ENCODE results near the gene CNN3. TPM values are rescaled to one million over a fixed set of nuclear protein-coding genes. Genes with fewer than 3 reads are reported as not detected.

CNN3 gene
- total RNA-seq, 2 experiments from 2014 or later: 2.5 to 3.1 TPM

DNA sequence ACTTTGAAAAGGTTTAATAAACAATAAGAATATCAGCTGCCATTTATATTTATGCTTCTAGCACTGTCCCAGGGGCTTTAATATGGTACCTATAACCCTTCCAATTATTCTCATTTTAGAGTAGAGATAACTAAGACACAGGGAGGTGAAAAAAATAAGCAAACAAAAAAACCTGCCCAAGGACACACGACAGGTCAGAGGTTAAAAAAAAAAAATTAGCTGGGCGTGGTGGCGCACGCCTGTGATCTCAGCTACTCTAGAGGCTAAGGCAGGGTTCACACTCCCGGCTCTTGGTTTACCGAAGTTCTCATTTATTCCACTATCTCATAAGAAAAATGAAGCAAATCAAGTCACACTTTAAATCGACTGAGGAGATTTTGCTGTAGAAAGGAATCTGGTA lies 34.7 kb upstream of the CNN3 start:
- ATAC-seq: no peak
- intact Hi-C loops (cut with DNase I, micrococcal nuclease): loop anchor here (5.0 to 10.0 kb wide), 2 partner anchors 271 to 273 kb away; partner anchors contain the start of gene RWDD3 (in 2 of the 2)
- no peak overlapping the region for H3K4me3 Mint-ChIP-seq
- H3K27me3 Mint-ChIP-seq: no peaks in the 10 kb centered on the region
- H3K27ac Mint-ChIP-seq: no peak overlapping the region
- ChIA-PET CTCF (interaction anchor here (1.8 kb wide), 1 partner anchor 107 kb away, joined by 7 read pairs; no protein-coding TSS in a partner anchor), POLR2A (interaction anchor here (0.8 kb wide), 1 partner anchor 203 kb away, joined by 5 read pairs; no protein-coding TSS in a partner anchor)
- H3K36me3 Mint-ChIP-seq (ENCODE audit: low read depth): no peaks in the 10 kb centered on the region
- no peaks in the 10 kb centered on the region for H3K9me3 Mint-ChIP-seq (ENCODE audit: low read depth)
- peaks cover 4% of the 10 kb centered on the region for H3K4me1 Mint-ChIP-seq
- no peak for DNase-seq

DNA sequence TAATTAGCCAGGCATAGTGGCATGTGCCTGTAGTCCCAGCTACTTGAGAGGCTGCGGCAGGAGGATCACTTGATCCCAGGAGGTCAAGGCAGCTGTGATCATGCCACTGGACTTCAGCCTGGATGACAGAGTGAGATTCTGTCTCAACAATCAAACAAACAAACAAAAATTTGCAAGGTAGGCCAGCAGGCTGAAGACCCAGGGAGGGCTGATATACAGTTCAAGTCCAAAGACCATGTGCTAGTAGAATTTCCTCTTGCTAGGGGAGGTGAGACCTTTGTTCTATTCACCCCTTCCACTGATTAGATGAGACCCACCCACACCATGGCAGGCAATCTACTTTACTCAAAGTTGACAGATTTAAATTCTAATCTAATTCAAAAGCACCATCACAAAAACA lies 31.2 kb upstream of the CNN3 start:
- intact Hi-C loops (cut with DNase I, micrococcal nuclease): no loop called here
- ATAC-seq: no peak
- CTCF ChIA-PET: no interaction called here
- Mint-ChIP-seq H3K27me3 (no peaks in the 10 kb centered on the region), H3K4me1 (peaks cover 4% of the 10 kb centered on the region), H3K4me3 (no peak overlapping the region), H3K36me3 (ENCODE audit: low read depth) (no peaks in the 10 kb centered on the region), H3K27ac (no peak overlapping the region), H3K9me3 (ENCODE audit: low read depth) (no peaks in the 10 kb centered on the region)
- POLR2A ChIA-PET: no interaction called here
- DNase-seq: no peak

DNA sequence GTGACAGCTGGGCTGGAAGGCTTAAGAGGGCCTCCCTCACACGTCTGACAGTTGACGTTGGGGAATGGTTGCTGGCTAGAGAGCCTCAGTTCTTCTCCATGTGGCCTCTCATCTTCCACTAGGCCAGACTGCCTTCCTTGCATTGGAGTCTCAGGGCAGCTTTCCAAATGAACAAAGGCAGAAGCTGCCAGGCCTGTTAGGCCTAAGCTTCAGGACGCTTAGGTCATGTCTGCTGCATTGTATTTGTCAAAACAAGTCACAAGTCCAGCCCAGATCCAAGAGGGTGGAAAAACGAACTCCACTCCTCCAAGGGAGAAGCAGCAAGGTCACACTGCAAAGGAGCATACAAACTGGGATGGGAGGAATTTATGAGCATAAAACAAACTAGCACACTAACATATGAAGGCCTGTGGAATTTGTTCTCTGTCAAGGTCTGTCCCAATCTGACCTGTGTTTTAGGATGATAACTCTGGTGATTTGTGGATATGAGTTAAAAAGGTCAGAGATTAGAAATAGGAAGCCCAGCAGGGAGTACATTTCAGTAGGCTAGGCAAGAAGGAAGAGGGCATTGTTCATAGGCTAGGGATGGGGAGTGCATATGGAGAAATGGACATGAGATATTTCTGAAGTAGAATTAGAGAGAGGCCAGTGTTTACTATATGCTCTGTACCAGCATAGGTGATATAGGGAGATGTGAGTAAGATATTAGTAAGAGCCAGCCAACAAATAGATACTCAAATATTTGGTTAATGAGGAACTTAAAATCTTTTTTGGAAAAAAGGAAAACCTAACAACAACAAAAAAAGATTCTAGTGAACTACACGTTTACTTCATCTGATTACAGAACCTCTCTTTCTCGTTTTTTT lies 29.1 kb upstream of the CNN3 start:
- no peaks in the 10 kb centered on the region for H3K27me3 Mint-ChIP-seq
- no peaks in the 10 kb centered on the region for H3K4me1 Mint-ChIP-seq
- ChIA-PET CTCF (no interaction called here), POLR2A (no interaction called here)
- ATAC-seq (no peak), DNase-seq (no peak)
- intact Hi-C loops (cut with DNase I, micrococcal nuclease): no loop called here
- no peak overlapping the region for H3K27ac Mint-ChIP-seq
- H3K4me3 Mint-ChIP-seq: no peak overlapping the region
- H3K36me3 Mint-ChIP-seq (ENCODE audit: low read depth): no peaks in the 10 kb centered on the region
- no peaks in the 10 kb centered on the region for H3K9me3 Mint-ChIP-seq (ENCODE audit: low read depth)

DNA sequence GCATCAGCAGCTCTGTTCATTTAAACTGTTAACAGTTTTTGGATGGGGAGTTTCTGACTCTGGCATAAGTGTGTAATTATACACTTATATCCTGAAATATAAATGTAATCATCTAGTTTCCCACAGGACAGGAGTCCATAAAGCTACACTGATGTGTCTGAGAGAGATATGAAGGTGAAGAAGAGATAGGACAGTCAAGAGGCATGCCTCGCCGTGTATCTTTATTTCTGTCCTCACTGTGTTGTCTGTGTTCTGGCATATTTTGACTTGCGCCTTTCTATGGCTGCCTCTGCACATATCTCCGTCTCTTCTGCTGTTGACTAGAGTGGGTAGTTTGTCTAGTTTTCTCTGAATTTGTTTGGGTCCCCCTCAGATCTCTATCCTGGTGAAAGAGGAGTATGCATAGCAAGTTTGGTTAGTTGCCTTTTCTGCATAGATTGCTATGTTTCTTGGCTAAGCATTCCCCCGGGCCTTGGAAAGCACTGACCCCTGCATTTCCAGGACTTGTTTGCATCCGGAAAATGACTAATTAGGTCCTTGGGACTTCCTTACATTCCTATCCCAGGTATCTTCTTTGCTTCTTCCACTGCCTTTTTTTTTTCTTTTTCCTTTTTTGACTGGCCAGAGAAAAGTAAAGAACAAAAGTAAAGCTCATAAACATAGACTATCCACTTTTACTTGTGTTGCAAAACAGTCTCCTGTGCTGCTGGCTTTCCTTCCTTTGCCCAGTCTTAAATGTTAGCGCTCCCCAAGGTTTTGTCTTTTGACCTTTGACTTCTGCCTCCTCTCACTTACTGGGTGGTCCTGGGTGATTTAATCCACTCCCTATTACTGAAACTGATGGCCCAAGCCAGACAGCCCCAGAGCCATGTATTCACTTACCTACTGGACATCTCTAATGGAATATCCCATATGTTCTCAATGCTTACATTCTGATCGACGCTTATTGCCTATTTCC lies 27.6 kb upstream of the CNN3 start:
- CTCF ChIA-PET: interaction anchor here (1.1 kb wide), 1 partner anchor 11 kb away, joined by 4 read pairs; no protein-coding TSS in a partner anchor
- no peak overlapping the region for H3K27ac Mint-ChIP-seq
- DNase-seq: no peak
- intact Hi-C loops (cut with DNase I, micrococcal nuclease): no loop called here
- H3K27me3 Mint-ChIP-seq: no peaks in the 10 kb centered on the region
- H3K9me3 Mint-ChIP-seq (ENCODE audit: low read depth): no peaks in the 10 kb centered on the region
- H3K4me1 Mint-ChIP-seq: no peaks in the 10 kb centered on the region
- POLR2A ChIA-PET: no interaction called here
- no peaks in the 10 kb centered on the region for H3K36me3 Mint-ChIP-seq (ENCODE audit: low read depth)
- no peak for ATAC-seq
- no peak overlapping the region for H3K4me3 Mint-ChIP-seq

DNA sequence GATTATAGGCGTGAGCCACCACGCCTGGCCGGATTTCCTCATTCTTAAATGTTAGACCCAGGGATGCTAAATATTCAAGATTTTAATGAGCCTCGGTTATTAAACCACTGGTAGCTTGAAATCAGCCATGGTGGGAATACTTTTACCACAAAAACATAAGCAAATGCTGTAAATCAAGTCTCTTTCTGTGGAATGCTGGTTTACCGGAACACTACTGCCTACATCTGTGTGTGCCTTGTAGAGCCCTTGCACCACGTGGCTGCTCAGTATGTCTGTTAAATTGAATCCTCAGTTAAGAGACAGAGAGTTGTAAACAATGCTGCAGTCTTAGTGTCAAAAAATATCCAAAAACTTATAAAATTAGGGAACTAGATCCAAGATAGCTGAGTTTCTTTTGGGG lies 26.8 kb upstream of the CNN3 start:
- no peak for DNase-seq
- Mint-ChIP-seq H3K27me3 (no peaks in the 10 kb centered on the region), H3K36me3 (ENCODE audit: low read depth) (no peaks in the 10 kb centered on the region), H3K27ac (no peak overlapping the region), H3K4me1 (no peaks in the 10 kb centered on the region), H3K9me3 (ENCODE audit: low read depth) (no peaks in the 10 kb centered on the region), H3K4me3 (no peak overlapping the region)
- no peak for ATAC-seq
- intact Hi-C loops (cut with DNase I, micrococcal nuclease): no loop called here
- CTCF ChIA-PET: interaction anchor here (1.1 to 1.3 kb wide), 2 partner anchors 9 to 12 kb away, joined by 3 to 4 read pairs; no protein-coding TSS in a partner anchor
- POLR2A ChIA-PET: no interaction called here

DNA sequence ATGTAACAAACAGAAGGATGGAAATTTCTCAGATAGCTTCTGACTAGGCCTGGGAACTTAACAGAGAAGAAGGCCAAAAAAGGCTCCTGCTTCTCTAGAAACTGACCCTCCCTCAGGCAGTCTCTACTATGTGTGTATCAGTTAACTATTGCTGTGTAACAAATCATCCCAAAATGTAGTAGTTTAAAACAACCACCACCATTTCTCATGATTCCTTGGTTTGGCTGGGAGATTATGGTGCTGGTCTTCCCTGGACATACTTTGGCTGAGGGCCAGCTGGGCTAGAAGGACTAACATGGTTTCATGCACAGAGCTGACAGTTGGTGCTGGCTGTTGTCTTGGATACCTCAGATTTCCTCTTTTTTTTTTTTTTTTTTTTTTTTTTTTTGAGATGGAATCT lies 26.2 kb upstream of the CNN3 start:
- Mint-ChIP-seq H3K4me1 (no peaks in the 10 kb centered on the region), H3K4me3 (no peak overlapping the region), H3K36me3 (ENCODE audit: low read depth) (no peaks in the 10 kb centered on the region), H3K27ac (no peak overlapping the region), H3K9me3 (ENCODE audit: low read depth) (no peaks in the 10 kb centered on the region), H3K27me3 (no peaks in the 10 kb centered on the region)
- ChIA-PET POLR2A (no interaction called here), CTCF (interaction anchor here (0.6 to 1.3 kb wide), 3 partner anchors 8 to 91 kb away, joined by 3 to 4 read pairs (median 3); no protein-coding TSS in a partner anchor)
- no peak for DNase-seq
- intact Hi-C loops (cut with DNase I, micrococcal nuclease): no loop called here
- ATAC-seq: no peak

DNA sequence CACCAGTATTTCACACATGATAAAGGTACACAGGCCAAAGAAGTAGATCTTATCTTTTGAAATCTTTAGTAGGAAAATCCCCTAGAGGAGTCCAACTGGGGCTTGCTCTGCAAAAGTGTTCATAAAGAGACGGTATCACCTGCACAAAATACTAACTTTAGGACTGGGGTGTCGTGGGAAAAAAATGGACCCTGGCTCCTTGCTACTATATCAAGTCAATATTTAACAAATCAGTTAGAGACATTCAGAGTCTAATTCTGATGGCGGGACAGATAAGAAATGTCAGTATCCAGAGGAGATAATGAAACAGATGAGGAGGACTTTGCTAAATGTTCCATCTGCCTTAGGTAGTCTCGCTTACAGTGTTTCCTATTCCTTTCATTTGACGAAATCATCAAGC lies 25.6 kb upstream of the CNN3 start:
- no peaks in the 10 kb centered on the region for H3K36me3 Mint-ChIP-seq (ENCODE audit: low read depth)
- CTCF ChIA-PET: interaction anchor here (0.6 to 1.3 kb wide), 2 partner anchors 8 to 91 kb away, joined by 3 read pairs; no protein-coding TSS in a partner anchor
- H3K4me3 Mint-ChIP-seq: no peak overlapping the region
- POLR2A ChIA-PET: no interaction called here
- no peaks in the 10 kb centered on the region for H3K9me3 Mint-ChIP-seq (ENCODE audit: low read depth)
- H3K4me1 Mint-ChIP-seq: no peaks in the 10 kb centered on the region
- no peak for DNase-seq
- intact Hi-C loops (cut with DNase I, micrococcal nuclease): no loop called here
- ATAC-seq: no peak
- H3K27me3 Mint-ChIP-seq: no peaks in the 10 kb centered on the region
- H3K27ac Mint-ChIP-seq: no peak overlapping the region

DNA sequence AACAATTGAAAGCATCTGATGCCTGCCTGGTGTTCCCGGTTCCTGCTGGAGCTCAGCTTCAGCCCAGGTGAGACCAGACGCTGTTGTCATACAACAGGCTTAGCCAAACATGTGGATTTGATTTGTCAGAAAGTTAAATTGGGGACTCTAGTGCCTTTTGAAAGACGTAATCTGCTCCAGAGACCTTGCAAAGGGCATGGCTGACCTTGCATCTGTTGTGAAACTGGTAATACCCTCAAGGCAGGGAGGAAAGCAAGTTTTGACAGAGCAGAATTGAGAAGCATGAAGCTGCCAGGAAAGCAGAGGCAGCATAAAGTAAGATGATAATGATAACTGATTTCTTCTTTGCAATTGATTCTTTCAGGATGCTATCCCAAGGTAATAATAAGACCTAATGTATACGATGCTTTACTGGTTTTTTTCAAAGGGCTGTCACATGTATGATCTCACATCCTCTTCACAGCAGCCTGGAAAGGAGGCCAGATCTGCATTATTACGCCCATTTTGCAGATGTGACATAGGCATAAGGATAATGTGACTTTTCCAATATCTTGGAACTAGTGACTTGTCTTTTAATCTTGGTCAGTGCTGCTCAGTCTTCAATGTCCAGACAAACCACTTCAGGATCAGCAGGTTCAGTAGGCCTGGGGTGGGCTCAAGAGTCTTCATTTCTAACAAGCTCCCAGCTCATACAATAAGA lies 24.7 kb upstream of the CNN3 start:
- Mint-ChIP-seq H3K4me3 (no peak overlapping the region), H3K36me3 (ENCODE audit: low read depth) (no peaks in the 10 kb centered on the region), H3K27me3 (no peaks in the 10 kb centered on the region), H3K4me1 (no peaks in the 10 kb centered on the region), H3K27ac (no peak overlapping the region), H3K9me3 (ENCODE audit: low read depth) (no peaks in the 10 kb centered on the region)
- intact Hi-C loops (cut with DNase I, micrococcal nuclease): no loop called here
- DNase-seq: no peak
- ATAC-seq: no peak
- ChIA-PET CTCF (interaction anchor here (0.8 kb wide), 1 partner anchor 8 kb away, joined by 3 read pairs; no protein-coding TSS in a partner anchor), POLR2A (no interaction called here)

DNA sequence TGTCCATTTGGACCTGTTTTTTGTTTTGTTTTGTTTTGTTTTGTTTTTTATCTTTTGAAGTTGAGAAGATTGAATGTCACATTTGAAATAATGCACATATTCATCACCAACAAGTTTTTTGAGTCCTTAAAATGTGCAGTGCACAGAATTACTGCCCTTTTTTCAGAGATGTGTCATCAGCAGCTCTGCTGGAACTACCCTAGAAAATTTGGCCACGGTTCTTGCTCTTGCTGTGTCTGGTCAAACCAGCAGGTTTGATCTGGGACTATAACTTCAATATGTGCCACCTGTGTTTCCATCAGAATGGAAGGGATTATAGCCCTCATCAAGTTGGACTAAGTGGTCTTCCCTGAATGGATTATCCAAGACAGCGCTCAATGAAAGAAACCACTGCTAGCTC lies 24.1 kb upstream of the CNN3 start:
- H3K27ac Mint-ChIP-seq: no peak overlapping the region
- POLR2A ChIA-PET: no interaction called here
- CTCF ChIA-PET: interaction anchor here (0.8 kb wide), 1 partner anchor 9 kb away, joined by 3 read pairs; no protein-coding TSS in a partner anchor
- ATAC-seq (no peak), DNase-seq (no peak)
- no peaks in the 10 kb centered on the region for H3K36me3 Mint-ChIP-seq (ENCODE audit: low read depth)
- no peaks in the 10 kb centered on the region for H3K27me3 Mint-ChIP-seq
- H3K9me3 Mint-ChIP-seq (ENCODE audit: low read depth): no peaks in the 10 kb centered on the region
- H3K4me1 Mint-ChIP-seq: no peaks in the 10 kb centered on the region
- H3K4me3 Mint-ChIP-seq: no peak overlapping the region
- intact Hi-C loops (cut with DNase I, micrococcal nuclease): no loop called here

DNA sequence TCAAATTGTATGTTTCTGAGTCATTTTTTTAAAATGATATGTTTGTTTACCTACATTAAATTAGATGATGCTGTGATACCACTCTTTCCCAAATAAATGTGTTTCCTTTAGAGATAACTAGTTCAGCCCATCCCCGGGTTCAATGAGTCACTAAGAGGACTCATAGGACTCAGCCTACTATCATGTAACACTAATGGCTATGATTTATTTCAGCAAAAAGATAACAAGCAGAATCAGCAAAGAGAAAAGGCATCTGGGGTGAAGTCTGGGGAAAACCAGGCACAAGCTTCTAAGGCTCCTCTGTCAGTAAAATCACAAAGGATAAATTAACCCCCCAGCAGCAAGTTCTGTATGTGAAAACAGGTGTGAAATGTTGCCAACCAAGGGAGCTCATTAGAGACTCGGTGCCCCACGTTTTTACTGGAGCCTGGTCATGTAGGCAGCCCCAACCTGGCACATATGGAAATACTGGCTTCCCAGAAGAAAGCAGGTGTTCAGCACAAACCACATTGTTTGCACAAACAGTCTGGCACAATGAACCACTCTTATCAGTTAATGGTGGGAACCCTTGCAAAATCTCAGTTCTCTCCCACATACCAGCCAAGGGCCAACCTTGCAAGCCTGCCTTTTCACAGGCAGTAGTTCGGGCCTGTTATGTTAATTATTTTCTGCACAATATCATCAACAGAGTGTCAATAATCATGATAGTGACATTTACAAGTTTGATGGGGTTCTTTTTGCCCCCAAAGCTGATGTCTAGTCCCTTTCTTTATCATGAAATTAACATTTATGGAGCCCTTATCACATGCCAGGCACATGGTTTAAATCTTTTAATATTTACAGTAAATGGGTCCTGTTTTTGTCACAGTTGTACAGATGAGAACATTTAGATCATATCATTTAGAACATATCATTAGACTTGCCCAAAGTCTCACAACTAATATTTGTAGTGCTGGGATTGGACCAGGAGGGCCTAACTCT lies 23.1 kb upstream of the CNN3 start:
- Mint-ChIP-seq H3K27me3 (no peaks in the 10 kb centered on the region), H3K36me3 (ENCODE audit: low read depth) (no peaks in the 10 kb centered on the region), H3K4me3 (no peak overlapping the region), H3K4me1 (no peaks in the 10 kb centered on the region), H3K9me3 (ENCODE audit: low read depth) (no peaks in the 10 kb centered on the region), H3K27ac (no peak overlapping the region)
- ATAC-seq (no peak), DNase-seq (no peak)
- ChIA-PET POLR2A (no interaction called here), CTCF (no interaction called here)
- intact Hi-C loops (cut with DNase I, micrococcal nuclease): no loop called here

Data from activated CD4-positive, alpha-beta T cell treated with anti-CD3 and anti-CD28 coated beads for 36 hours (primary cell).